H1 (cell line): Measurements from ENCODE around the gene CDYL. TPM values are rescaled to one million over a fixed set of nuclear protein-coding genes. Genes with fewer than 3 reads are reported as not detected.

ENCODE experiments used
- CREB1 ChIP-seq: IDR thresholded peaks from 2 replicates; pipeline ENCODE4 v1.6.1; 2012; ENCODE audit warnings: inconsistent platforms
- FOSL1 ChIP-seq: IDR thresholded peaks from 2 replicates; pipeline ENCODE4 v1.6.1; 2011; ENCODE audit warnings: mild to moderate bottlenecking, low read depth, low read length, moderate library complexity; ENCODE audit not compliant: insufficient read depth
- HDAC6 ChIP-seq: IDR thresholded peaks from one replicate; pipeline ENCODE4 v1.7.1; 2012; ENCODE audit warnings: low read depth, mild to moderate bottlenecking, inconsistent platforms, low read length, moderate library complexity
- KDM5A ChIP-seq: fragments of 200-600 bp; IDR thresholded peaks from 2 replicates; pipeline ENCODE4 v1.7.1; 2012; ENCODE audit warnings: mild to moderate bottlenecking, low read length, inconsistent platforms, mixed read lengths
- RAD21 ChIP-seq, 2 experiments: IDR thresholded peaks in 1 of 2; conservative IDR thresholded peaks in 1 of 2; 2 replicates each; pipeline ENCODE4 v1.6.1; 2011; ENCODE audit warnings: low read depth in 2 of 2, low read length in 2 of 2, improper control_type of control experiment in 1 of 2, inconsistent platforms in 1 of 2, mild to moderate bottlenecking in 1 of 2, moderate library complexity in 1 of 2
- polyA plus RNA-seq, 7 experiments: library from polyadenylated mRNA; depleted of rRNA in 3 of 7; stranded (reverse) in 5 of 7; unstranded in 2 of 7; fragments of >200 nt in 5 of 7; fragments of 200-250 nt in 2 of 7; gene quantifications; 1 replicate in 5 of 7; 2 replicates in 1 of 7; 4 replicates in 1 of 7; pipeline versions ENCODE4 v1.2.1 to v1.2.3, GENCODE V29; 2011 to 2013; ENCODE audit warnings: missing spikeins in 2 of 7, mixed read lengths in 2 of 7
- total RNA-seq: library from RNA; stranded (reverse); fragmentation: NEBNext Ultra II Directional; extraction: Animal tissue kit (Norgen Biotek cat#: 25700); gene quantifications from 2 replicates; pipeline ENCODE4 v1.2.1, GENCODE V29; 2021

Gene CDYL
- total and polyA plus RNA-seq, 2 of the 8 experiments (the other 6 are each of a cell fraction or from before 2014, with no cell fraction given) = 56.4 to 119 TPM

DNA sequence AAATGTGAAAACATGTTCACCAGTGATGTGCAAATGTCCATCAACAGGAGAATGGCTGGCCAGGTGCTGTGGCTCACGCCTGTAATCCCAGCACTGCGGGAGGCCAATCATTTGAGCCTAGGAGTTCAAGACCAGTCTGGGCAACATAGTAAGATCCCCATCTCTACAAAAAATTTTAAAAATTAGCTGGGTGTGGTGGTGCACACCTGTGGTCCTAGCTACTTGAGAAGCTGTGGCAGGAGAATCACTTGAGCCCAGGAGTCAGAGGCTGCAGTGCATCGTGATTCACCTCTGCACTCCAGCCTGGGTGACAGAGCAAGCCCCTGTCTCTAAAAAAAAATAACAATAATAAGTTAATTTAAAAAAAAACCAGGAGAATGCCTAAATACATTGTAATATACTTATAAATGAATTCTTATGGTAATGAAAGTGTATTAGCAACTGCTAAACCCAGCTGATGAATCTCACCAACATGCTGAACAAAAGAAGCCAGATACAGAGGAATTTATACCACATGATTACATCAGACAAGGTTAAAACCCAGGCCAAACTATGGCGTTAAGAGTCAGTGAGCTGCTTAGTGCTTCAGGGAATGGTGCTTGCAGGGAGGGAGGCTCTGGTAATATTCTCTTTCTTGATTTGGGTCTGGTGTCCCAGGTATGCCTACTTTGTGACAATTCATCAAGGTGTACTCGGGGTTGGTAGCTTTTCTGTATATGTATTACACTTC lies 191.3 kb downstream of the CDYL start (continued):
- TF ChIP-seq HDAC6 (no peak), CREB1 (no peak), KDM5A (no peak), RAD21 (IDR thresholded peaks at IDR 0.05 in 1 of 2, conservative IDR thresholded peaks at IDR 0.05 in 1 of 2; ENCODE audit: low read depth in 2 of 2, low read length in 2 of 2) (no peak), FOSL1 (no peak)
